ENCODE measurements around the gene PELO.
"Not testable (repeated sequence)": the region's sequence is repeated elsewhere in the genome, so short reads cannot be mapped to it uniquely, and the experiment has no call there.

Gene PELO

GRCh38 chr5:52787600-52788504 lies at the start of gene PELO, which contains the start of gene ITGA1:
Gene PELO, plus strand, starts transcription at chr5:52787916. Its CDS starts 12,479 bp downstream, at chr5:52800395.
Gene ITGA1, plus strand, starts transcription at chr5:52787916. Its CDS starts 438 bp downstream, at chr5:52788354.
- DNase-seq: peak; percentile 70

GRCh38 chr5:52738095-52738506 lies 49.6 kb upstream of the PELO start:
- DNase-seq: no peak

GRCh38 chr5:52740007-52740406 lies 47.7 kb upstream of the PELO start:
- no peak for DNase-seq

GRCh38 chr5:52743012-52743411 lies 44.7 kb upstream of the PELO start:
- no peak for DNase-seq

GRCh38 chr5:52743529-52743928 lies 44.2 kb upstream of the PELO start:
- DNase-seq: no peak

GRCh38 chr5:52743970-52744369 lies 43.7 kb upstream of the PELO start:
- peak; percentile 42 for DNase-seq

GRCh38 chr5:52744867-52745458 lies 42.8 kb upstream of the PELO start:
- not testable (repeated sequence) for DNase-seq

- DNase-seq: no peak
Observed at GRCh38 chr5:52746539-52746938, 41.2 kb upstream of the PELO start.

GRCh38 chr5:52748590-52748989 lies 39.1 kb upstream of the PELO start:
- DNase-seq: no peak

- DNase-seq: no peak
Observed at GRCh38 chr5:52749666-52750065, 38.0 kb upstream of the PELO start.

GRCh38 chr5:52751137-52751536 lies 36.6 kb upstream of the PELO start:
- DNase-seq: no peak

GRCh38 chr5:52754051-52754450 lies 33.7 kb upstream of the PELO start:
- DNase-seq: no peak

GRCh38 chr5:52757527-52757926 lies 30.2 kb upstream of the PELO start:
- DNase-seq: no peak

- no peak for DNase-seq
Observed at GRCh38 chr5:52758014-52758413, 29.7 kb upstream of the PELO start.

- DNase-seq: no peak
Observed at GRCh38 chr5:52759331-52759730, 28.4 kb upstream of the PELO start.

GRCh38 chr5:52760695-52761366 lies 26.9 kb upstream of the PELO start:
- DNase-seq: peak; percentile 40

GRCh38 chr5:52767217-52767743 lies 20.4 kb upstream of the PELO start:
- no peak for DNase-seq

- no peak for DNase-seq
Observed at GRCh38 chr5:52767766-52768480, 19.8 kb upstream of the PELO start.

- no peak for DNase-seq
Observed at GRCh38 chr5:52769061-52769460, 18.7 kb upstream of the PELO start.

- DNase-seq: no peak
Observed at GRCh38 chr5:52770287-52770939, 17.3 kb upstream of the PELO start.

GRCh38 chr5:52771343-52772039 lies 16.2 kb upstream of the PELO start:
- DNase-seq: peak; percentile 55

Measured in activated naive CD4-positive, alpha-beta T cell treated with Interleukin-2 at 50 U/mL for 16 hours (primary cell).